DND-41 (cell line): ENCODE data around the gene UBAC1.

Experiments
- CTCF ChIP-seq: IDR thresholded peaks from 2 replicates; pipeline ENCODE4 v1.5.1; 2012; ENCODE audit warnings: borderline replicate concordance, low read length, moderate library complexity, mild to moderate bottlenecking; ENCODE audit not compliant: poor library complexity, severe bottlenecking; ENCODE audit errors: extremely low read depth
- EZH2 ChIP-seq: IDR thresholded peaks from 3 replicates; pipeline ENCODE4 v1.6.1; 2012; ENCODE audit warnings: borderline replicate concordance, low read depth, mild to moderate bottlenecking, moderate library complexity, low read length, inconsistent platforms; ENCODE audit not compliant: severe bottlenecking

- no peak for TF ChIP-seq EZH2
- no peak for TF ChIP-seq CTCF
Measured at GRCh38 chr9:136008693-136008997, 47.5 kb upstream of the UBAC1 start.
